Aortic smooth muscle cell (primary cell): ENCODE measurements around the gene PDCD5. TPM values are rescaled to one million over a fixed set of nuclear protein-coding genes. Genes with fewer than 3 reads are reported as not detected.

Experiments
- total RNA-seq: library from RNA; depleted of rRNA; stranded (reverse); fragments of >200 nt; gene quantifications from 2 replicates; pipeline ENCODE4 v1.2.3, GENCODE V29; 2014

The PDCD5 gene, protein sequence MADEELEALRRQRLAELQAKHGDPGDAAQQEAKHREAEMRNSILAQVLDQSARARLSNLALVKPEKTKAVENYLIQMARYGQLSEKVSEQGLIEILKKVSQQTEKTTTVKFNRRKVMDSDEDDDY
- total RNA-seq = 117 and 129 TPM in 2 replicates

GRCh38 chr19:32580901-32581704 is at the start of gene PDCD5:
Gene PDCD5, plus strand, starts transcription at chr19:32581190. Its CDS starts 72 bp downstream, at chr19:32581262.

Other genes starting within 250 kb of the PDCD5 start
- gene ZNF507, start 235.6 kb upstream of the PDCD5 start, total RNA-seq = 10.2 and 12.7 TPM in 2 replicates
- gene DPY19L3, start 175.4 kb upstream of the PDCD5 start, total RNA-seq = 45.8 and 53.6 TPM in 2 replicates
- gene ANKRD27, start 94.0 kb downstream of the PDCD5 start, total RNA-seq = 32.0 and 34.7 TPM in 2 replicates
- gene RGS9BP, start 94.7 kb downstream of the PDCD5 start, total RNA-seq = 0.26 and 0.31 TPM in 2 replicates
- 5.6 and 8.3 TPM in 2 replicates for gene NUDT19, start 110.6 kb downstream of the PDCD5 start, total RNA-seq
- 0.25 and 0.40 TPM in 2 replicates for gene TDRD12, start 138.6 kb downstream of the PDCD5 start, total RNA-seq